Cardiac muscle cell (in vitro differentiated cells and primary cell): Measurements from ENCODE around the gene DEPDC1. TPM values are rescaled to one million over a fixed set of nuclear protein-coding genes. Genes with fewer than 3 reads are reported as not detected.

Source experiments
- DNase-seq, 2 donors: peaks; one replicate each; pipeline versions ENCODE4 v3.0.0 to v3.0.0-alpha.2; 2010 to 2017; ENCODE audit warnings: low read depth in 1 of 2, low spot score in 1 of 2
- H3K27ac ChIP-seq: fragments of 200-600 bp; sonication (generic); 2 replicates; pipeline ENCODE4 v1.5.1; 2016
- H3K27me3 ChIP-seq: fragments of 200-600 bp; sonication (generic); 2 replicates; pipeline ENCODE4 v1.6.0; 2016; ENCODE audit warnings: control low read depth
- H3K36me3 ChIP-seq: fragments of 200-600 bp; sonication (generic); 2 replicates; pipeline ENCODE4 v1.5.1; 2016; ENCODE audit warnings: control low read depth
- H3K4me1 ChIP-seq: fragments of 200-600 bp; sonication (generic); 2 replicates; pipeline ENCODE4 v1.8.1; 2017; ENCODE audit warnings: low read depth, mild to moderate bottlenecking, mixed run types
- H3K4me3 ChIP-seq: fragments of 200-600 bp; sonication (generic); 2 replicates; pipeline ENCODE4 v1.5.1; 2016; ENCODE audit warnings: mild to moderate bottlenecking
- H3K9me3 ChIP-seq: fragments of 200-600 bp; sonication (generic); 2 replicates; pipeline ENCODE4 v1.5.1; 2017; ENCODE audit warnings: low read depth, mild to moderate bottlenecking, control low read depth
- polyA plus RNA-seq: library from polyadenylated mRNA; unstranded; fragments of >200 nt; fragmentation: Nextera tagmentation; extraction: Ambion mirVana; gene quantifications from 2 replicates; pipeline ENCODE4 v1.2.1, GENCODE V29; 2016
- total RNA-seq: library from RNA; depleted of rRNA; stranded (reverse); fragments of >200 nt; gene quantifications from 2 replicates; pipeline ENCODE4 v1.2.3, GENCODE V29; 2016
- TF ChIP-seq, protein P1 (sequence below): IDR thresholded peaks from 2 replicates; pipeline ENCODE4 v1.5.1; 2012; ENCODE audit warnings: low read depth, mild to moderate bottlenecking, low read length

DEPDC1 gene
- total and polyA plus RNA-seq, 2 experiments from 2014 or later, result 4.9 to 37.6 TPM

GRCh38 chr1:68431076-68431475 is 65.8 kb downstream of the DEPDC1 start:
- H3K4me3 ChIP-seq, result no peak overlapping the region
- no peaks in the 10 kb centered on the region for H3K27me3 ChIP-seq
- H3K27ac ChIP-seq, result no peak overlapping the region
- DNase-seq, result no peak
- H3K36me3 ChIP-seq, result no peaks in the 10 kb centered on the region
- H3K4me1 ChIP-seq, result peaks cover 13% of the 10 kb centered on the region
- H3K9me3 ChIP-seq, result no peaks in the 10 kb centered on the region
- TF ChIP-seq, protein P1, sequence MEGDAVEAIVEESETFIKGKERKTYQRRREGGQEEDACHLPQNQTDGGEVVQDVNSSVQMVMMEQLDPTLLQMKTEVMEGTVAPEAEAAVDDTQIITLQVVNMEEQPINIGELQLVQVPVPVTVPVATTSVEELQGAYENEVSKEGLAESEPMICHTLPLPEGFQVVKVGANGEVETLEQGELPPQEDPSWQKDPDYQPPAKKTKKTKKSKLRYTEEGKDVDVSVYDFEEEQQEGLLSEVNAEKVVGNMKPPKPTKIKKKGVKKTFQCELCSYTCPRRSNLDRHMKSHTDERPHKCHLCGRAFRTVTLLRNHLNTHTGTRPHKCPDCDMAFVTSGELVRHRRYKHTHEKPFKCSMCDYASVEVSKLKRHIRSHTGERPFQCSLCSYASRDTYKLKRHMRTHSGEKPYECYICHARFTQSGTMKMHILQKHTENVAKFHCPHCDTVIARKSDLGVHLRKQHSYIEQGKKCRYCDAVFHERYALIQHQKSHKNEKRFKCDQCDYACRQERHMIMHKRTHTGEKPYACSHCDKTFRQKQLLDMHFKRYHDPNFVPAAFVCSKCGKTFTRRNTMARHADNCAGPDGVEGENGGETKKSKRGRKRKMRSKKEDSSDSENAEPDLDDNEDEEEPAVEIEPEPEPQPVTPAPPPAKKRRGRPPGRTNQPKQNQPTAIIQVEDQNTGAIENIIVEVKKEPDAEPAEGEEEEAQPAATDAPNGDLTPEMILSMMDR, result no peak

GRCh38 chr1:68429233-68429808 is 67.6 kb downstream of the DEPDC1 start:
- Histone ChIP-seq H3K27ac (no peak overlapping the region), H3K4me3 (no peak overlapping the region), H3K27me3 (no peaks in the 10 kb centered on the region), H3K4me1 (peaks cover 13% of the 10 kb centered on the region), H3K36me3 (no peaks in the 10 kb centered on the region), H3K9me3 (no peaks in the 10 kb centered on the region)
- TF ChIP-seq, protein P1, result no peak
- peak in 1 of 2 donors; percentile 32 for DNase-seq

DNA sequence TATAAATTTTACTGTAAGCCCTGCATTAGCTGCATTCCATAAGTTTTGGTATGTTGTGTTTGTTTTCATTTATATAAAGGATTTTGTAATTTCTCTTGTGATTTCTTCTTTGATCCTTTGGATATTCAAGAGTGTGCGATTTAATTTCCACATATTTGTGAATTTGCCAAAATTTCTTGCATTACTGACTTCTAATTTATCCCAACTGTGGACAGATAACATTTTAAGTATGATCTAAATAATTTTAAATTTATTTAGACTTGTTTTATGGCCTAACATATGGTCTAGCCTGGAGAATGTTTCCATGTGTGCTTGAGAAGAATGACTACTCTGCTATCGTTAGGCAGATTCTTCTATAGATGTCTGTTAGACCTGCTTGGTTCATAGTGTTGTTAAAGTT is 70.3 kb downstream of the DEPDC1 start:
- DNase-seq, result no peak
- Histone ChIP-seq H3K36me3 (no peaks in the 10 kb centered on the region), H3K4me1 (peaks cover 11% of the 10 kb centered on the region), H3K4me3 (no peak overlapping the region), H3K27me3 (no peaks in the 10 kb centered on the region), H3K27ac (no peak overlapping the region), H3K9me3 (no peaks in the 10 kb centered on the region)
- TF ChIP-seq, protein P1, result no peak

Other genes starting within 250 kb of the DEPDC1 start
- 0.51 and 0.95 TPM in 2 replicates for gene RPE65, start 47.1 kb downstream of the DEPDC1 start, total RNA-seq
- 0.67 TPM in 1 of 2 replicates, not detected in the other for gene RPE65, start 47.1 kb downstream of the DEPDC1 start, polyA plus RNA-seq